Measurements from ENCODE around the gene MACF1.
A peak's percentile ranks its signal among the peaks of the same experiment; 100 is the strongest.

The MACF1 gene

GRCh38 chr1:39214021-39214713, 9.7 kb downstream of the MACF1 start:
- no peak for DNase-seq

- DNase-seq, result no peak
These were observed 10.2 kb downstream of the MACF1 start for GRCh38 chr1:39214714-39214997.

GRCh38 chr1:39214998-39215873, 10.7 kb downstream of the MACF1 start:
- peak; percentile 54 to 56 for DNase-seq

- DNase-seq, result no peak
These were observed 12.3 kb downstream of the MACF1 start for GRCh38 chr1:39216771-39217170.

GRCh38 chr1:39220891-39221870, 16.7 kb downstream of the MACF1 start:
- DNase-seq, result no peak

- DNase-seq, result no peak
These were observed 19.9 kb downstream of the MACF1 start for GRCh38 chr1:39224295-39224829.

- no peak for DNase-seq
These were observed 22.3 kb downstream of the MACF1 start for GRCh38 chr1:39226836-39227235.

- DNase-seq, result no peak
These were observed 23.8 kb downstream of the MACF1 start for GRCh38 chr1:39228252-39228651.

- no peak for DNase-seq
These were observed 25.0 kb downstream of the MACF1 start for GRCh38 chr1:39229504-39229903.

GRCh38 chr1:39230261-39231190, 26.0 kb downstream of the MACF1 start:
- DNase-seq, result peak in 1 of 2 experiments; percentile 30

GRCh38 chr1:39236971-39237370, 32.5 kb downstream of the MACF1 start:
- DNase-seq, result no peak

GRCh38 chr1:39238476-39238875, 34.0 kb downstream of the MACF1 start:
- DNase-seq, result no peak

GRCh38 chr1:39239968-39240367, 35.5 kb downstream of the MACF1 start:
- no peak for DNase-seq

GRCh38 chr1:39243302-39243701, 38.8 kb downstream of the MACF1 start:
- DNase-seq, result no peak

- DNase-seq, result no peak
These were observed 46.2 kb downstream of the MACF1 start for GRCh38 chr1:39250460-39251240.

- DNase-seq, result no peak
These were observed 50.7 kb downstream of the MACF1 start for GRCh38 chr1:39255222-39255621.

GRCh38 chr1:39258146-39258924, 53.8 kb downstream of the MACF1 start:
- peak; percentile 74 to 80 for DNase-seq

- no peak for DNase-seq
These were observed 54.4 kb downstream of the MACF1 start for GRCh38 chr1:39258925-39259244.

- DNase-seq, result no peak
These were observed 57.3 kb downstream of the MACF1 start for GRCh38 chr1:39261712-39262221.

GRCh38 chr1:39262802-39263201, 58.3 kb downstream of the MACF1 start:
- DNase-seq, result no peak

All from activated T-cell treated with anti-CD3 and anti-CD28 coated beads, Interleukin-2, amount 50 U/mL, for 48 hours (primary cell).